ENCODE measurements around the gene NBPF11. TPM values are rescaled to one million over a fixed set of nuclear protein-coding genes. Genes with fewer than 3 reads are reported as not detected.
"Not testable (repeated sequence)": the region's sequence is repeated elsewhere in the genome, so short reads cannot be mapped to it uniquely, and the experiment has no call there.

Gene NBPF11
- total RNA-seq, 1 donor from 2014 or later = 9.1 TPM

DNA sequence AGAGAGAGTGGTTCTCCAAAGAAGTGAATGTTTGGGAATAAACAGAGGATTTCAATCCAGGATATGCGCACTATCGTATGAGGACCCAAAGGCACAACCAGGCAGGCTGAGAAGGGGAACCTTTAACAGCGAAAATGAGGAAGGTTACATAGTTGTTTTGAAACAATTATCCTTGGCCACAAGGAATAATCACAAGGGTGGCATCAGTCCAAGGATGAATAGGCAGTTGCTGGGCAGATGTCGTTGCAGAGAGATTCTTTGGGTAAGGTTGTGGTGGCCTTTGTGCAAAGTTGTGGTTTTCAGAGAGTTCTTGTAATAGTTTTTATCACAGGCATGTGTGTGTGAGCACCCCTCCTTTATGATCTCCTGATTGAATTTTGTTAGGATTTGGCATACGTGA is 94.7 kb downstream of the NBPF11 start:
- H3K4me1 ChIP-seq; H3K27me3 ChIP-seq; DNase-seq (ENCODE audit: extremely low spot score in 2 of 2); H3K9me3 ChIP-seq; H3K4me3 ChIP-seq; intact Hi-C loops (cut with DNase I); H3K36me3 ChIP-seq; H3K27ac ChIP-seq: not testable (repeated sequence)

Small RNA genes lying within 50 kb of the gene (small RNA-seq; reads per million reads assigned to genes)
- gene RNA5SP57 = not detected

Other genes starting within 250 kb of the NBPF11 start
- not detected for gene GJA8, start 249.5 kb downstream of the NBPF11 start, total RNA-seq
- gene GPR89B, start 223.9 kb downstream of the NBPF11 start, total RNA-seq = 20.6 TPM